ENCODE measurements around the gene DYNLT4. TPM values are rescaled to one million over a fixed set of nuclear protein-coding genes. Genes with fewer than 3 reads are reported as not detected.

DYNLT4 gene
- total RNA-seq, 6 experiments from 2014 or later: 0.26 TPM; not detected in 5

GRCh38 chr1:44835738-44836675 is 28.9 kb upstream of the DYNLT4 start:
- ATAC-seq: peak; percentile 88 to 94 (median 92)
- 58% methylated on average over 21 of the region's 23 CpGs for WGBS (ENCODE audit: insufficient coverage, low coverage, low lambda C conversion rate, missing lambda C conversion rate)
- Histone ChIP-seq H3K4me3 (no peak overlapping the region), H3K4me1 (no peaks in the 10 kb centered on the region), H3K9me3 (no peaks in the 10 kb centered on the region), H3K36me3 (no peaks in the 10 kb centered on the region), H3K27me3 (no peaks in the 10 kb centered on the region), H3K27ac (no peak overlapping the region)
- intact Hi-C loops (cut with DNase I): loop anchor here in 1 of 2 donors (10.0 kb wide), 1 partner anchor 51 kb away; the partner anchor contains the start of gene BEST4
- peak; percentile 79 to 83 (median 80) for DNase-seq
- peak; percentile 68 to 90 (median 88) for TF ChIP-seq CTCF (IDR thresholded peaks at IDR 0.05)
- TF ChIP-seq POLR2A (IDR thresholded peaks at IDR 0.05): no peak

GRCh38 chr1:44834328-44834727 is 27.2 kb upstream of the DYNLT4 start:
- Histone ChIP-seq H3K9me3 (no peaks in the 10 kb centered on the region), H3K4me1 (no peaks in the 10 kb centered on the region), H3K36me3 (no peaks in the 10 kb centered on the region), H3K4me3 (no peak overlapping the region), H3K27me3 (no peaks in the 10 kb centered on the region), H3K27ac (no peak overlapping the region)
- 57% methylated on average over 7 of the region's 7 CpGs for WGBS (ENCODE audit: insufficient coverage, low coverage, low lambda C conversion rate, missing lambda C conversion rate)
- intact Hi-C loops (cut with DNase I): loop anchor here in 1 of 2 donors (10.0 kb wide), 1 partner anchor 50 kb away; the partner anchor contains the start of gene BEST4
- ATAC-seq (no peak), DNase-seq (no peak)
- TF ChIP-seq POLR2A (IDR thresholded peaks at IDR 0.05): no peak
- TF ChIP-seq CTCF (IDR thresholded peaks at IDR 0.05): no peak

GRCh38 chr1:44832056-44832705 is 25.0 kb upstream of the DYNLT4 start:
- TF ChIP-seq POLR2A (IDR thresholded peaks at IDR 0.05) (no peak), CTCF (IDR thresholded peaks at IDR 0.05) (no peak)
- Histone ChIP-seq H3K9me3 (no peaks in the 10 kb centered on the region), H3K4me1 (no peaks in the 10 kb centered on the region), H3K27ac (no peak overlapping the region), H3K4me3 (no peak overlapping the region), H3K36me3 (no peaks in the 10 kb centered on the region), H3K27me3 (no peaks in the 10 kb centered on the region)
- 58% methylated on average over 4 of the region's 13 CpGs for WGBS (ENCODE audit: insufficient coverage, low coverage, low lambda C conversion rate, missing lambda C conversion rate)
- ATAC-seq: no peak
- intact Hi-C loops (cut with DNase I): loop anchor here in 1 of 2 donors (10.0 kb wide), 1 partner anchor 47 kb away; the partner anchor contains the start of gene BEST4
- no peak for DNase-seq

- no peak overlapping the region for H3K27ac ChIP-seq
- no peak overlapping the region for H3K4me3 ChIP-seq
- DNase-seq (peak in 1 of 3 donors; percentile 38), ATAC-seq (no peak)
- H3K36me3 ChIP-seq: no peaks in the 10 kb centered on the region
- intact Hi-C loops (cut with DNase I): loop anchor here in 1 of 2 donors (10.0 kb wide), 1 partner anchor 47 kb away; the partner anchor contains the start of gene BEST4
- no peaks in the 10 kb centered on the region for H3K9me3 ChIP-seq
- H3K27me3 ChIP-seq: no peaks in the 10 kb centered on the region
- H3K4me1 ChIP-seq: no peaks in the 10 kb centered on the region
- TF ChIP-seq CTCF (IDR thresholded peaks at IDR 0.05) (no peak), POLR2A (IDR thresholded peaks at IDR 0.05) (no peak)
- WGBS (ENCODE audit: insufficient coverage, low coverage, low lambda C conversion rate, missing lambda C conversion rate): 60% methylated on average over 4 of the region's 9 CpGs
Measured at GRCh38 chr1:44831516-44831915, 24.4 kb upstream of the DYNLT4 start.

Measured in right lobe of liver (tissue), 6 donors.